Karpas-422 (cell line): Measurements from ENCODE around the gene PPP1R36. TPM values are rescaled to one million over a fixed set of nuclear protein-coding genes. Genes with fewer than 3 reads are reported as not detected.

Source experiments
- DNase-seq: peaks from one replicate; pipeline ENCODE4 v3.0.0-alpha.2; 2015
- H2AFZ ChIP-seq: fragments of 200-600 bp; sonication (generic); 2 replicates; pipeline ENCODE4 v1.6.1; 2014; ENCODE audit warnings: antibody characterized with exemption, low read length, mixed read lengths
- H3K27ac ChIP-seq: fragments of 200-600 bp; sonication (generic); 2 replicates; pipeline ENCODE4 v1.5.1; 2014; ENCODE audit warnings: mild to moderate bottlenecking, low read length, moderate library complexity
- H3K27me3 ChIP-seq: fragments of 200-600 bp; sonication (generic); 2 replicates; pipeline ENCODE4 v1.6.1; 2014; ENCODE audit warnings: low read length, mixed read lengths
- H3K36me3 ChIP-seq: fragments of 200-600 bp; sonication (generic); 2 replicates; pipeline ENCODE4 v1.6.1; 2014; ENCODE audit warnings: low read length, mixed read lengths; ENCODE audit not compliant: insufficient read depth
- H3K4me1 ChIP-seq: fragments of 200-600 bp; sonication (generic); 2 replicates; pipeline ENCODE4 v1.6.1; 2014; ENCODE audit warnings: mild to moderate bottlenecking, low read length, mixed read lengths
- H3K4me2 ChIP-seq: fragments of 200-600 bp; sonication (generic); 2 replicates; pipeline ENCODE4 v1.6.1; 2014; ENCODE audit warnings: low read length, low read depth, mild to moderate bottlenecking; ENCODE audit not compliant: poor library complexity, severe bottlenecking
- H3K4me3 ChIP-seq: fragments of 200-600 bp; sonication (generic); 2 replicates; pipeline ENCODE4 v1.5.1; 2014; ENCODE audit warnings: mild to moderate bottlenecking, antibody characterized with exemption, low read length, mixed read lengths
- H3K79me2 ChIP-seq: fragments of 200-600 bp; sonication (generic); 2 replicates; pipeline ENCODE4 v1.6.1; 2014; ENCODE audit warnings: mild to moderate bottlenecking, low read length, mixed read lengths
- H3K9ac ChIP-seq: fragments of 200-600 bp; sonication (generic); 2 replicates; pipeline ENCODE4 v1.6.0; 2014; ENCODE audit warnings: low read length
- H3K9me2 ChIP-seq: fragments of 200-600 bp; sonication (generic), shearing (Covaris generic); replicated peaks from 2 replicates; pipeline ENCODE4 v1.6.0; 2014; ENCODE audit warnings: mild to moderate bottlenecking, low read length, moderate library complexity; ENCODE audit not compliant: insufficient read depth
- H3K9me3 ChIP-seq: fragments of 300-700, 200-600 bp; sonication (generic); 2 replicates; pipeline ENCODE4 v1.6.1; 2014; ENCODE audit warnings: low read length, mixed read lengths
- H4K20me1 ChIP-seq: fragments of 200-600 bp; sonication (generic); 2 replicates; pipeline ENCODE4 v1.6.1; 2014; ENCODE audit warnings: mild to moderate bottlenecking, antibody characterized with exemption, low read length, low read depth; ENCODE audit not compliant: insufficient read depth
- total RNA-seq: library from RNA; depleted of rRNA; stranded (reverse); fragments of >200 nt; shearing (Covaris generic); gene quantifications from 2 replicates; pipeline ENCODE4 v1.2.3, GENCODE V29; 2014; ENCODE audit warnings: low replicate concordance

PPP1R36 gene
- total RNA-seq, 1 experiment from 2014 or later: 1.7 TPM

DNA sequence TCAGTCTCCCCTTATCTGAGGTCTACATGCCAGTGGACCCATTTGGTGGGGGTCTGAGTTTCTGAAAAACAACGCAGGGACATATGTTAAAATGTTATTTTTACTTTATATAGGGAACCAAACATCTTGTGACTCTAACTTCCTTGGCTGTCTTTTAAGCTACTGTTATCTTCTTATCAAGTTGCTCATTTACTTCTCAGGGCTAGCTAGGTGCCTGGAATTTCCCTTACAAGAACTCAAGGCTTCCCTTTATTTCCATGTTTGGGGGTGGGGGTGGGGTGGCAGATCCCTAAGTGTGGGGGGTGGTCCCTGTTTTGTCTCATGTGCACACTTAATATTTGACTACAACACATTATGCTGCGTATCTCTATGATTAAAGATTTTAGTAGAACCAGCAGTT, 31.6 kb downstream of the PPP1R36 start:
- no peaks in the 10 kb centered on the region for H3K79me2 ChIP-seq
- H3K4me3 ChIP-seq: no peak overlapping the region
- H3K4me1 ChIP-seq: no peaks in the 10 kb centered on the region
- H3K36me3 ChIP-seq: no peaks in the 10 kb centered on the region
- no peaks in the 10 kb centered on the region for H3K27me3 ChIP-seq
- no peaks in the 10 kb centered on the region for H3K9me3 ChIP-seq
- H2AFZ ChIP-seq: no peak overlapping the region
- H3K4me2 ChIP-seq: no peak overlapping the region
- no peak overlapping the region for H3K9ac ChIP-seq
- no peaks in the 10 kb centered on the region for H4K20me1 ChIP-seq
- no peak overlapping the region for H3K27ac ChIP-seq
- DNase-seq: no peak
- H3K9me2 ChIP-seq: no peaks in the 10 kb centered on the region

DNA sequence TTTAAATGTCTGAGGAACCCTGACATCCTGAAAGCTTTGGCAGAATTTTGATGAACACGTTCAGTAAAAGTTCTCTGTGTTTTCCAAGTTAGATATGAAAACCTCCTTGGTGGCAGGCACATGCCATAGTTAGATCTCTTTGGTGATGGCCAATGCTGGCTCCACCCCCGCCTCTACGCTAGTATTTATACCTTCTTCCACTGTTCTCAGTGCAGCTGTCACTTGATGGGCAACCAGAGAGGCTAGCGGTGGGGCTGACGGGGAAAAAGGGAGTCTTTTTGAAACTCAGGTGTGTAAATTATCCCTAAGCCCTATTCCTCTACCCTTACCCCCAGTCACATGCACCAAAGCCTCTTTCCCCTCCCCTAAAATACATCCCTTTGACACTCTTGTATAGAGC, 32.1 kb downstream of the PPP1R36 start:
- no peak for DNase-seq
- no peaks in the 10 kb centered on the region for H3K27me3 ChIP-seq

GRCh38 chr14:64584190-64584589, 34.4 kb downstream of the PPP1R36 start:
- H3K4me1 ChIP-seq: no peaks in the 10 kb centered on the region
- no peak overlapping the region for H3K4me3 ChIP-seq
- no peaks in the 10 kb centered on the region for H4K20me1 ChIP-seq

More for the DNA sequence above, 32.1 kb downstream of the PPP1R36 start:
- Histone ChIP-seq H3K27ac (no peak overlapping the region), H3K9ac (no peak overlapping the region), H3K4me2 (no peak overlapping the region), H3K9me3 (no peaks in the 10 kb centered on the region), H3K4me1 (no peaks in the 10 kb centered on the region), H3K9me2 (no peaks in the 10 kb centered on the region), H4K20me1 (no peaks in the 10 kb centered on the region), H3K4me3 (no peak overlapping the region), H3K79me2 (no peaks in the 10 kb centered on the region), H2AFZ (no peak overlapping the region), H3K36me3 (no peaks in the 10 kb centered on the region)

GRCh38 chr14:64591809-64592208, 42.0 kb downstream of the PPP1R36 start:
- H3K9me3 ChIP-seq: no peaks in the 10 kb centered on the region
- H3K4me2 ChIP-seq: no peak overlapping the region
- H2AFZ ChIP-seq: no peak overlapping the region
- H3K27ac ChIP-seq: no peak overlapping the region
- no peak overlapping the region for H3K4me3 ChIP-seq
- no peaks in the 10 kb centered on the region for H3K4me1 ChIP-seq
- H3K36me3 ChIP-seq: no peaks in the 10 kb centered on the region
- no peaks in the 10 kb centered on the region for H3K27me3 ChIP-seq
- no peak overlapping the region for H3K9ac ChIP-seq
- no peak for DNase-seq
- no peaks in the 10 kb centered on the region for H3K79me2 ChIP-seq
- no peaks in the 10 kb centered on the region for H3K9me2 ChIP-seq
- no peaks in the 10 kb centered on the region for H4K20me1 ChIP-seq

More at GRCh38 chr14:64584190-64584589, 34.4 kb downstream of the PPP1R36 start:
- no peak overlapping the region for H3K4me2 ChIP-seq
- no peaks in the 10 kb centered on the region for H3K9me2 ChIP-seq
- H2AFZ ChIP-seq: no peak overlapping the region
- H3K36me3 ChIP-seq: no peaks in the 10 kb centered on the region
- no peaks in the 10 kb centered on the region for H3K9me3 ChIP-seq
- no peak overlapping the region for H3K9ac ChIP-seq
- no peak overlapping the region for H3K27ac ChIP-seq
- no peak for DNase-seq
- no peaks in the 10 kb centered on the region for H3K27me3 ChIP-seq
- no peaks in the 10 kb centered on the region for H3K79me2 ChIP-seq

DNA sequence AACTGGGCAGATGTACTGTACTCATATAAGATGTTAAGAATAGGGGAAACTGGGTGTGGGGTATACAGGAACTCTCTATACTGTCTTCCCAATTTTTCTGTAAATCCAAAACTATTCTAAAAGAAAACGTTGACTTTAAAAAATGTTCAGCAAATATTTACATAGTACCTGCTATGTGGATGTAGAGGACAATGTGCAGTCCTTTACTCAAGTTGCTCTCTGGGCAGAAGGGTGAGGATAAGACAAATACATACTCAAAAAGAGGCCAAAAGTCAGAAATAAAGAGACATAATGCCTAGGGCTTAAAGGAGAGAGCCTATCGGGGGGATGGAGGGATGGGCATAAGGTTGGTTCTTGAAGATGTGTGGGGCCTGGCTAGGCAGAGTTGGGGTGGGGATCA, 44.7 kb downstream of the PPP1R36 start:
- H2AFZ ChIP-seq: no peak overlapping the region
- H3K27ac ChIP-seq: no peak overlapping the region
- no peak overlapping the region for H3K9ac ChIP-seq
- H4K20me1 ChIP-seq: no peaks in the 10 kb centered on the region
- H3K27me3 ChIP-seq: no peaks in the 10 kb centered on the region
- no peaks in the 10 kb centered on the region for H3K36me3 ChIP-seq
- no peaks in the 10 kb centered on the region for H3K4me1 ChIP-seq
- H3K9me2 ChIP-seq: no peaks in the 10 kb centered on the region
- no peak overlapping the region for H3K4me2 ChIP-seq
- no peak for DNase-seq
- no peaks in the 10 kb centered on the region for H3K9me3 ChIP-seq
- no peaks in the 10 kb centered on the region for H3K79me2 ChIP-seq
- no peak overlapping the region for H3K4me3 ChIP-seq

- Histone ChIP-seq H3K9ac (no peak overlapping the region), H3K27ac (no peak overlapping the region), H2AFZ (no peak overlapping the region), H3K9me3 (no peaks in the 10 kb centered on the region), H3K9me2 (no peaks in the 10 kb centered on the region), H3K36me3 (no peaks in the 10 kb centered on the region), H3K79me2 (no peaks in the 10 kb centered on the region), H3K27me3 (no peaks in the 10 kb centered on the region), H4K20me1 (no peaks in the 10 kb centered on the region), H3K4me1 (no peaks in the 10 kb centered on the region), H3K4me3 (no peak overlapping the region), H3K4me2 (no peak overlapping the region)
- DNase-seq: no peak
Measured at GRCh38 chr14:64598404-64598803, 48.6 kb downstream of the PPP1R36 start.

DNA sequence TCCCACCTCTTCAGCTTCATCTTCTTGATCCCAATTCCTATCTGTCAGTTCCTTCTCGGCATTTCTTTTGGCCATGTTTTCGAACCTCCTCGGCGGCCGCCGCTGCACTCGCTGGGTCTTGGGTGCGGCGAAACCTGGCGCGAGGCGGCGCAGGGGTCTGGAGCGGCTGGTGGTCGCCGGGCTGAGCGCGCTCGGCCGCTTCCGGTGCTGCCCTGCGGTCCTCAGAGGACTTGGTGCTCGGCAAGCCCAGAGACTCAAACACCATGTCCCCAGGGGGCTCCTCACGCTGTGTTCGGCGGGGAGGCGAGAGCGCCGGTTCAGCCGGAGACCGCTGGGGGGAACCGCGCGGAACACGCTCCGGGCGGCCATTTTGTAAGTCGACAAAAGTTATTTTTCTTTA, 51.8 kb downstream of the PPP1R36 start:
- Histone ChIP-seq H3K4me1 (no peaks in the 10 kb centered on the region), H3K79me2 (no peaks in the 10 kb centered on the region), H3K36me3 (no peaks in the 10 kb centered on the region), H2AFZ (no peak overlapping the region), H3K9ac (no peak overlapping the region), H3K4me2 (no peak overlapping the region), H4K20me1 (no peaks in the 10 kb centered on the region), H3K27me3 (no peaks in the 10 kb centered on the region), H3K9me2 (no peaks in the 10 kb centered on the region), H3K27ac (no peak overlapping the region), H3K9me3 (no peaks in the 10 kb centered on the region), H3K4me3 (no peak overlapping the region)
- DNase-seq: no peak

DNA sequence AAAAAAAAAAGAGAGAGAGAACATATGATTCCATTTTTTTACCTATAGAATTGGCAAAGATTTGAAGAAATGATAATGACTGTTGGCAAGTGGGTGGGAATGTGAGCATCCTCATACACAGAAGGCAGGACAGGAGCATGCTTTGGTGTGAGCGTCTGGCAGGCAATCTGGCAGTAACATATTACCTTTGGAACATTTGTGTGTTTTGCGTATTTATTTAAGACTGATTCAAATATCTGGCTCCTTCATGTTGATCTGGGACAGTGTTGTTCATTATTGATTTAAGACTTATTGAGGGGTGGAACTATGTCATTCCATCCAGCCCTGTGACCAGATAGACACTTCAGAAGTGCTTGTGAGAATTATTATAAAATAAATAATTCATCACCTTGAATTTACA, 53.1 kb downstream of the PPP1R36 start:
- H2AFZ ChIP-seq: no peak overlapping the region
- H3K9me3 ChIP-seq: no peaks in the 10 kb centered on the region
- no peaks in the 10 kb centered on the region for H3K27me3 ChIP-seq
- DNase-seq: no peak
- no peaks in the 10 kb centered on the region for H4K20me1 ChIP-seq
- H3K4me2 ChIP-seq: no peak overlapping the region
- no peaks in the 10 kb centered on the region for H3K4me1 ChIP-seq
- no peaks in the 10 kb centered on the region for H3K9me2 ChIP-seq
- no peaks in the 10 kb centered on the region for H3K36me3 ChIP-seq
- H3K27ac ChIP-seq: no peak overlapping the region
- H3K4me3 ChIP-seq: no peak overlapping the region
- no peak overlapping the region for H3K9ac ChIP-seq
- no peaks in the 10 kb centered on the region for H3K79me2 ChIP-seq

GRCh38 chr14:64604001-64604400, 54.2 kb downstream of the PPP1R36 start:
- Histone ChIP-seq H4K20me1 (no peaks in the 10 kb centered on the region), H3K9ac (no peak overlapping the region), H3K4me3 (no peak overlapping the region), H3K4me1 (no peaks in the 10 kb centered on the region), H3K9me2 (no peaks in the 10 kb centered on the region), H3K9me3 (no peaks in the 10 kb centered on the region), H3K27ac (no peak overlapping the region), H3K79me2 (no peaks in the 10 kb centered on the region), H3K36me3 (no peaks in the 10 kb centered on the region), H3K27me3 (no peaks in the 10 kb centered on the region), H3K4me2 (no peak overlapping the region), H2AFZ (no peak overlapping the region)
- DNase-seq: no peak
